Occipital lobe (tissue), 2 donors: ENCODE results near the gene SYNGR3. TPM values are rescaled to one million over a fixed set of nuclear protein-coding genes. Genes with fewer than 3 reads are reported as not detected.
A peak's percentile ranks its signal among the peaks of the same experiment; 100 is the strongest.
"Not testable (repeated sequence)": the region's sequence is repeated elsewhere in the genome, so short reads cannot be mapped to it uniquely, and the experiment has no call there.

Source experiments
- DNase-seq: peaks from one replicate; lab custom pipeline; 2025; lab: John Stamatoyannopoulos, UW
- total RNA-seq: library from RNA; depleted of rRNA; stranded (reverse); fragments of >200 nt; gene quantifications from one replicate; pipeline ENCODE4 v1.2.3, GENCODE V29; 2014

Gene SYNGR3
- total RNA-seq, 1 donor from 2014 or later, result 81.3 TPM

DNA sequence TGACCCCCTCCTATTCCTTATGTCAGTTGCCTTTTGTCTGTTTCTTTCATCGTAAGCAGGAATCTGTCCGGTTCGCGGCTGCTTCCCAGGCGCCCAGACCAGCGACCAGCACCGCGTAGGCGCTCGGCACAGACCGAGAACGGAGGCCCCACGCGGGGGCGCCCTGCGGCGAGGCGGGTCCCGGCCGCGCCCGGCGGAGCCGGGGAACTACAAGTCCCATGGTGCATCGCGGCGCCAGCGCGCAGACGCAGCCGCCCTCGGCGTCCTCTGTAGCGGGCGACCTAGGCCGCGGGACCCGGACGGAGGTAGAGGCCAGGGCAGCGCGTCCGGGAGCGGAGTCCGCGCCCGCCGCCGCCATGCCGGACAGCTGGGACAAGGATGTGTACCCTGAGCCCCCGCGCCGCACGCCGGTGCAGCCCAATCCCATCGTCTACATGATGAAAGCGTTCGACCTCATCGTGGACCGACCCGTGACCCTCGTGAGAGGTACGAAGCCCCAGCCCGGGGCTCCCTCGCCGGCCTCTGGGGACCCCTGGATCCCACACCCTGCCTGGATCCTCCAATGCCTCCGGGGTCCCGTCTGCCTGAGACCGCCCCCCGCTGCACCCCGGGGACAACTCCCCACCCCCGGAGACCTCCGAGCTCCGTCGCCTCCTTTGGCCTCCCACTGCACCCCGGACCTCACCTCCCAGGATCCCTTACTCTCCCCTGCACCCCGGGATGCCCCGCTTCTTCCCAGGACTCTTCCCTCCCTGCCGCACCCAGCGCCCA lies 30.3 kb upstream of the SYNGR3 start, which contains the start of gene NDUFB10:
NDUFB10 (plus strand) TSS at position 270 of the 771 bp plus-strand sequence; CDS start at position 357, 87 bp downstream.
- peak; percentile 87 for DNase-seq

DNA sequence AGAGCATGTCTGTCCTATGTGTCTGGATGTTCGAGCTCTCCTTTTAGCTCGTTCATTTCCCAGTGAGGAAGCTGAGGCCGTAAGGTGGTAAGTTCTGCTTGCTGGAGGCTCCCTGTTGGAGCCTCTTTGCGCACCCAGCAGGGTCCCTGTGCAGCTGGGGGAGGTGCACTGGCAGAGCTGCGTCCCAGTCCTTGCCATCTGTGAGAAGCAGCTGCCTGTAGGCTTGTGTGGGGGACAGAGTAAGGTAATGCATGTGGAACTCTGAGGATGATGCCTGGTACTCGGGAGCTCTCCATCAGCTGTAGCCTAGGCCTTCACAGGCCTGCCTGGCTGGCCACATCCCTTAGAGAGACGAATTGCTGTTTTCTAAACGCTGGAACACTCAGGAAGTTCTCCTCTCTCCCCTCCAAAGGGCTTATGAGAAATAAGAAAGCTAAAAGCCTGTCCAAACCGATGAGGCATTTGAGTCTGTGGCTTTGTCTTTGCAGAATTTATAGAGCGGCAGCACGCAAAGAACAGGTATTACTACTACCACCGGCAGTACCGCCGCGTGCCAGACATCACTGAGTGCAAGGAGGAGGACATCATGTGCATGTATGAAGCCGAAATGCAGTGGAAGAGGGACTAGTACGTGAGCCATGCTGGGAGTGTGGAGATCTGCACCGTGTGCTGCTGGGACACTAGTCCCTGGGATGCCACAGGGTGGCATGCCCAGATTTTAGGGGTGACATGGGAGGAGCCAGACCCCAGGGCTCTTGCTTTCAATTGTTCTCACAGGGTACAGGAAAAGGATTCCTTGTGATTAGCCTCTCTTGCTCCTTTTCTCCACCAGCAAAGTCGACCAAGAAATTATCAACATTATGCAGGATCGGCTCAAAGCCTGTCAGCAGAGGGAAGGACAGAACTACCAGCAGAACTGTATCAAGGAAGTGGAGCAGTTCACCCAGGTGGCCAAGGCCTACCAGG lies 28.8 kb upstream of the SYNGR3 start:
- no peak for DNase-seq

DNA sequence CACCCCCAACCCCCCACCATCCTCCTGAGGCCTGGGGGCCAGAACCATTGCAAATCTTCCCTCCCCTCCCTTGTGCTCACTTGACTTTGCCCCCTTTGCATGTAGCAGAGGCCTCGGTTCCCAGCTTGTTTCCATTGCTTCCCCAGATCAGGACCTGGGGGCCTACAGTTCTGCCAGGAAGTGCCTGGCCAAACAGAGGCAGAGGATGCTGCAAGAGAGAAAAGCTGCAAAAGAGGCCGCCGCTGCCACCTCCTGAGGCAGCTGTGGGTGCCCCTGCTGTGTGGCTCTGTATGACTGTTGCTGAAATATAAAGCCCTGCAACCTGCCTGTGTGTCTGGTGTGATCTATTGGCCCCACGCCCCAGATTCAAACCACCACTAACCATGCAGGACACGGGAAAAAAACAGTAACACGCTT lies 28.1 kb upstream of the SYNGR3 start:
- no peak for DNase-seq

DNA sequence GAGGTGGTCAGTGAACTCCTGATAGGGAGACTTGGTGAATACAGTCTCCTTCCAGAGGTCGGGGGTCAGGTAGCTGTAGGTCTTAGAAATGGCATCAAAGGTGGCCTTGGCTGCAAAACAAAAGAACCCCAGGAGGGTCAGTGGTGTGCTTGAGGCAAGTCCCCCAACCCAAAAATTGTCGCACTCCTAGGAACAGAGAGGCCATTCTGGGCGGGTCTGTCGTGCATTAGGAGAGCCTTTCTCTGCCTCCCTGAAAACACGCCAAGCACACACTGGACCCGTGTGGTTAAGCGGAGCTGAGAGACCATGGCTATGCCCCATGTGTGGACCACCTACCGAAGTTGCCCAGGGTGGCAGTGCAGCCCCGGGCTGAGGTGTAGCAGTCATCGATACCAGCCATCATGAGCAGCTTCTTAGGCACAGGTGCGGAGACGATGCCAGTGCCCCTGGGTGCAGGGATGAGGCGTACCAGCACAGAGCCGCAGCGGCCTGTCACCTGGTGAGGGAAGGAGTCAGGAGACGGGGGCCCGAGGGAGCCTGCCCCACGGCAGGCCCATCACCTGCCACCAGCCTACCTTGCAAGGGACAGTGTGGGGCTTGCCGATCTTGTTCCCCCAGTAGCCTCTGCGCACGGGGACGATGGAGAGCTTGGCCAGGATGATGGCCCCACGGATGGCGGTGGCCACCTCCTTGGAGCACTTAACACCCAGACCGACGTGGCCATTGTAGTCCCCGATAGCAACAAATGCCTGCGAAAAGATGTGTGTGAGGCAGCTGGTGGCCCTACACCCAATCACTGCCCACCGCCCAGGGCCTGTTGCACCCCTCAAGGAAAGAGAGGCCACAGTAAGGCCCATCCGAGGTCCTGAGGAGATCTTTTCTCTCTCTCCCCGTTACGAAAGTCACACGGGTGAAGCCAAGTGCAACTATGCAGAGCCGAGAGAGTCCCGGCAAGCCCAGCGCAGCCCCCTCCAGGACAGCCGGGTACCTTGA lies 27.3 kb upstream of the SYNGR3 start:
- not testable (repeated sequence) for DNase-seq

DNA sequence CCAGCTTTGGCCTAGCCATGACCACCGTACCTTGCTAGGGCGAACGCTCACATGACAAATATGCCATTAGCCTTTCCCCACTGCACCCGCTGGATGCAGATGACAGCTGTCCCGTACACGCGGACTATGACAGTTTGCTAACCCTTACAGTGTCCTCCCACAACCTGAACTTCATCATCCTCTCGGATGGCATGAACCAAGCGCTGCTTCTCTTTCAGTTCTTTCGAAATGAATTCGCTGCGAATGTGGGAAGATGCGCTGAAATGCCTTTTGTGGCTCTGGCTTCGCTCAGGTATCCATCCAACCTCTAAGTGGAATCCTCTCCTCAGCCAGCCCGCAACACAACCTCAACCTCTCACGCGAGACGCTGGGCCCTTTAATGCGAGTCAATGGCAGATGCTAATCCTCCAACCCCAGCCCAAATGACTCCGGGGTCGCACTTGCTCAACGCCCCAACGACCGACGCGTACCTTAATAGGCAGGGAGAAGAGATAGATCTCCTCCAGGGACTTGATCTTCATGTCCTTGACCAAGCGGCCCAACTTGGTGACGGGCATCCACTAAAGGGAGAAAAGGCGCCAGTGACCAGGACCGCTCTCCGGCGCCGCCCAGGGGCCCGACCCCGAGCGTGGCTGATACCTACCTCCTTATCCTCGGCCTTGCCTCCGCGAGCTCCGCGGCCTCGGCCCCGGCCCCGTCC lies 25.8 kb upstream of the SYNGR3 start:
- DNase-seq, result no peak

DNA sequence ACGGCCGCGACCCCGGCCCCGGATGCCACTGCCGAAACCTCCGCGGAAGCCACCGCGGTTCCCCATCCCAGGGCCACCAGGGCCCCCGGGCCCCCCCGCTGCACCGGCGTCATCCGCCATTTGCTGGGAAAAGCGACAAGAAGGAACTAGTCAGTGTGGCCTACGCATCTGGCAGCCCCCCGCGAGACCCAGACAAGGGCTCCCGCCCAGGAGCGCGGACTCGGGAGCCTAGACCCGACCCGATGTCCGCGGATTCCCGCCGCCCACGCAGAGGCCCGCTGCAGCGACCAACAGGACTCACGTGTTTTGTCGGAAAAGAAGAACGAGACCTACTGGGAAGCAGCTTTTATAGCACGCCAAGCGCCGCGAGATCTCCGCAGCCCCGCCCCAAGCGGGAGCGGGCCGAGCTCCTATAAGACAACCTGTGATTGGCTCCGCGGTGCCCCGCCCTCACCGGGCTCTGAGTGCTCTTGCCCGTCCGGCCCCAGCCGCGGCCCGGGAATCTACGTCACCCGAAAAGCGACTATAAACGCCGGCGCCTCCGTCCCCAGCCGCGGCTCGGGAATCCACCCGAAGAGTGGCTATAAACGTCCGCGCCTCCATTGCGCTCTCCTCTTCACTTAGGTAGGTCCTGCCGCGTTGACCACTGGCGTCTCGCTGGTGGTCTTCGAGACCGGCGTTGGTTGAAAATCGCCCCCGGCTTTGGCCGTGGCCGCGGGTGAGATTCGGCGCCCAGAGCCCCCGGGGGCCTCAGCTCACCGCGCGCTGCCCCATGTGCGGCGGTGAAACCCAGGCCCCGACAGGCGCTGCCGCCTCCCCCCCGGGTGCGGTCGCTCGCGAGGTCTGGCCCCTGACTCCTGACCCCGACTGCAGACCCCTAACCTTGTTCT lies 25.0 kb upstream of the SYNGR3 start, which contains the start of gene RPS2:
RPS2 (minus strand) TSS at position 321 of the 890 bp plus-strand sequence; CDS start at position 120, 201 bp downstream.
- peak; percentile 97 for DNase-seq

DNA sequence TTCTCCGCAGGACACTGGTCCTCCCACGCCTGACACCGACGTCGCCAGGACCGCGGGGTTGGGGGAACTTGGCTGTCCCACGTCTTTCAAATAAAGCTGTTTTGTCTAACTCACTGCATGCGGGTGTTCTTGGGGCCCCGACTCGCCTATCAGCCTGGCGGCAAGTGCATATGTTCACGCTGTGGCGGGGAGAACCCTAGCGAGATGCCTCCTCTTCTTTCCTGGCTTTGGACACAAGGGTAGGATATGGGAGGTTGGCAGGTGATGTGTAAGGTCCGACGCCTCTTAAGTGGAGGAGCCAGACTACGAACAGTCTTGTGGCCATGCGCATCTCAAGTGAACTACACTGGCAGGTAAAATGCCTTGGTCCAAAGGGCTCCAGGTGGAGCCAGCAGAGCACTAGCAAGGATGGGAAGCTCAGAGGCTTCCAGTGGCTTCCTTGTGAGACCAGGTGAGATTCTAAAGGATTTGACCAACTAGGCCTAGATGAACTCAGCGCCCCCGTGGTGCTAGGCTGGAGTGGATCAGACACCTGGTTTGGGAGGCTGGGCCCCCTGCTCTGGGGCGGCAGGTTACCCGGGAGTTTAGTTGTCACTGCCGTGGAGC lies 24.3 kb upstream of the SYNGR3 start:
- DNase-seq, result no peak

DNA sequence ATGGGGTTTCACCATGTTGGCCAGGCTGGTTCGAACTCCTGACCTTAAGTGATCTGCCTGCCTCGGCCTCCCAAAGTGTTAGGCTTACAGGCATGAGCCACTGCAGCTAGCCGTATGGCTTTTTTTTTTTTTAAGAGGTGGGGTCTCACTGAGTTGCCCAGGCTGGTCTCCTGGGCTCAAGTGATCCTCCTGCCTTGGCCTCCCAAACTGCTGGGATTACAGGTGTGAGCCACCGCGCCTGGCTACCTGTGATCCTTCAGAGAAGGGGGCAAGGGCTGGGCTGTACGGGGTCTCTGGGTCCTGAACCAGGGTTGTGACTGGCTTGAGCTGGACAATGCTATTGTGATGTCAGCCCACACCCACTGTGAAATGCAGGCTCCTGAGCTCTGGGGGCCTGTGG lies 23.3 kb upstream of the SYNGR3 start, which contains the start of gene RNF151:
RNF151 (plus strand) TSS at position 397 of the 400 bp plus-strand sequence. CDS start 26 bp downstream, outside the sequence.
- DNase-seq, result no peak

DNA sequence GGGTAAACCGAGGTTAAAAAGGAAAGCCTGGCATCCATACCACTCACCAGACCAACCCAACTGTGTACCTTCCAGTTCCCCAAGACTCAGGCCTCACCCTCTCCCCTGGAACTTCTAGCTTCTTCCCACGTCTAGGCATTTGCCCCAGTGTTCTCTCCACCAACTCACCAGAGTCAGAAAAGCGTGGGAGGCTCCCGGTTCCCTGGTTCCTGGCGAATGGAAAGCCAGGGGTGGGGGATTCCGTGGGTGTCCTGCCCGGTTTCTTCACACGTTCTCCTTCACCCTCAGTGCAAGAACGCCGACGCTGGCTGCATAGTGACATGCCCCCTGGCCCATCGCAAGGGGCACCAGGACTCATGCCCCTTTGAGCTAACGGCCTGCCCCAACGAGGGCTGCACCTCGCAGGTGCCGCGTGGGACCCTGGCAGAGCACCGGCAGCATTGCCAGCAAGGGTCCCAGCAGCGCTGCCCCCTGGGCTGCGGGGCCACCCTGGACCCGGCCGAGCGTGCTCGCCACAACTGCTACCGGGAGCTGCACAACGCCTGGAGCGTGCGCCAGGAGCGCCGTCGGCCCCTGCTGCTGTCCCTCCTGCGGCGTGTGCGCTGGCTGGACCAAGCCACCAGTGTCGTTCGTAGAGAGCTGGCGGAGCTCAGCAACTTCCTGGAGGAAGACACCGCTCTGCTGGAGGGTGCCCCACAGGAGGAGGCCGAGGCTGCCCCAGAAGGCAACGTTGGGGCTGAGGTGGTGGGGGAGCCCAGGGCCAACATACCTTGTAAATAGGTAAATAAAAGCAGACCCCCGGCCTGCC lies 21.4 kb upstream of the SYNGR3 start:
- no peak for DNase-seq

DNA sequence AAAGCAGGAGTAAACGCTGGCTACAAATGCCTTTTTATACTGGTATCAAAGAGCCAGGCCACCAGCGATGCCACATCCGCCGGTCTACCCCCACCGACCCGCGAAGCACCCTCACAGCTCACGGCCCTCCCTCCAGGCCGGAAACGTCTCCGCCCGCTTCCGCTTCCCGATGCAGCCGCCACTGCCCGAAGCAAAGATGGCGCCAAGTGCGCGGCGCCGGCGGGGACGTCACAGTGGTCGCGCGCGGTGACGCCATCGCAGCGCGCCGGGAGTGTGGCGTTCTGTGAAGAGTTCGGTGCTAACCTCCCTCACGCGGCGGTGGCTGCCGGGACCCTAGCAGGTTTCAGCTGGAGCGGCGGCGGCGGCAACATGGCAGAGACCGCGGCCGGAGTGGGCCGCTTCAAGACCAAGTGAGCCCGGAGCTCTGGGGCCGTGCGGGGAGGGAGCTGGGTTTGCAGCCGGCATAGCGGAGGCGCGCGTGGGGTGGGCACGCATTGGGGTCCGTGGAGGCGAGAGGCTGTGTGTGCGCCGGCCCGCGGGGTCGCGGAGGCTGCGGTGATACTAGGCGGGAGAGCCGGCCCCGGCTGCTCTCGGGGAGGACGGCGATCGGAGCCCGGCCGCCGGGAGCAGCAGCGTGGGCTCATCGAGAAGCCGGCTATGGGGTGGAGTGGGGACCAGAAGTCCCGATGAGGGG lies 17.8 kb upstream of the SYNGR3 start, which contains the start of gene TBL3:
TBL3 (plus strand) TSS at position 258 of the 694 bp plus-strand sequence; CDS start at position 370, 112 bp downstream.
- DNase-seq, result peak; percentile 88

DNA sequence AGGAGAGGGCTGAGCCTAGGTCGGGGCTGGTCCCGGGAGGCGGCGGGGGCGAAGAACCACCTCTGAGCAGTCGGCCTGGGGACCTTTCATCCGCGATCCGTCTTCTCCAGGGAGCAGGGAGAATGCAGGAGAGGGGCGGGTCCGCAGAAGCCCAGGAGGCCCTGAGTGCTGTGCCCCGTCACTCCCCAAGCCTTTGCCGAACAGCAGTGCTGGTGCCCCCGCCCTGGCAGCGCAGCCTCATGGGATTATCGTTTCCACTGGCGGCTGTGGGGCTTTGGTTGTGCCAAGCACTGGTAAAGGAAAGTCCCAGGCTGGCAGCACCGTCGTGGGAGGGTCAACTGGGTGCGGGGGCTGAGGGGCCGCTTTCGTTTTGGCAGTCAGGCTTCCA lies 17.3 kb upstream of the SYNGR3 start:
- DNase-seq, result no peak

DNA sequence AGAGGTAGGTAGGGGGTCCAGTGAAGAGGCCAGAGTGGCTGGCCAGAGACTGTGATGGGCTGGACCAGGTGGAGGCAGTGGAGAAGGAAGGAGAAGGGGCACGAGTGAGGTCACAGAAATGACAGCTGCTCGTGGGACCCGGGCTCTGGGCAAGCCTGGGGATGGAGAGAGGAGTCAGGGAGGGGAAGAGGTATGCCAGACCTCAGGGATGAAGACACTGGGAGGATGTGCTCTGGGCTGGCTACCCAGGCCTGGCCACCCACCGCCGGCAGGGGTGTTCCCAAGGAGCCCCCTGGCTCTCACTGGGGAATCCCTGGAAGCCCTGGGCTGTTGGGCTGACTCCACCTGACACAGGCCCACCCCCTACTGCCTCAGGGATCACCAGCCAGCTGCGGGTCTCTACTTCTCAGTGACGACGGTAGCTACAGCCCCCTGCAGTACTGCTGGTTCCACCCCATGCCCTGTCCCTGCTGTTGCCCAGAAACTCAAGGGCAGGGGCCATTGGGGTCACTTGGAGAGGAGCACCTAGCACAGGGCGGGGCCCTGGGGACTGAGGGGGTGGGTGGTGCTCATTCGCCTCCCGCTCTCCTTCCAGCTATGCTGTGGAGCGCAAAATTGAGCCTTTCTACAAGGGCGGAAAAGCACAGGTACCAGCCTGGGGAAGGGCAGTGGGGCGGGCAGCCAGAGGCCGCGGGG lies 16.2 kb upstream of the SYNGR3 start:
- no peak for DNase-seq

DNA sequence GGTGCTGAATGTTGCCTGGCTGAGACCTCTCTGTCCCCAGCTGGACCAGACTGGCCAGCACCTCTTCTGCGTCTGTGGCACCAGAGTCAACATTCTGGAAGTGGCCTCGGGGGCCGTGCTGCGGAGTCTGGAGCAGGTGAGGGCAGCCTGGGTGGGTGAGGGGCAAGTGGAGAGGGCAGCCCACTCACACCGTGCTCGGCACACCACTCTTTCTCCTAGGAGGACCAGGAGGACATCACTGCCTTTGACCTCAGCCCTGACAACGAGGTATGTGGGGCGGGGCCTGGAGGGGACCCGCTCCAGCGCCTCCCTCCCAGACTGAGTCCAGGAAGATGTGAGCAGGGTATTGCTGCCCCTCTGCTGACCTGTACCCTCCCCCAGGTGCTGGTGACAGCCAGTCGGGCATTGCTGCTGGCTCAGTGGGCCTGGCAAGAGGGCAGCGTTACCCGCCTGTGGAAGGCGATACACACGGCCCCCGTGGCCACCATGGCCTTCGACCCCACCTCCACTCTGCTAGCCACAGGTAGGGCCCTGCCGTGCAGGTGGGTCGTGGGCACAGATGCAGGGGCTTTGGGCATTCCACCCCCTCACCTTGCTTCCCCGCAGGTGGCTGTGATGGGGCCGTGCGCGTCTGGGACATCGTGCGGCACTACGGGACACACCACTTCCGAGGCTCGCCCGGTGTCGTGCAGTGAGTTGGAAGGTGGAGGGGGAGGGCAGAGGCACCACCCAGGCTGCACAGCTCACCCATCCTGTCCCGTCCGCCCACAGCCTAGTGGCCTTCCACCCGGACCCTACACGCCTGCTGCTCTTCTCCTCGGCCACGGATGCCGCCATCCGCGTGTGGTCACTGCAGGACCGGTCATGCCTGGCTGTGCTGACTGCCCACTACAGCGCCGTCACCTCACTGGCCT lies 15.4 kb upstream of the SYNGR3 start:
- no peak for DNase-seq

DNA sequence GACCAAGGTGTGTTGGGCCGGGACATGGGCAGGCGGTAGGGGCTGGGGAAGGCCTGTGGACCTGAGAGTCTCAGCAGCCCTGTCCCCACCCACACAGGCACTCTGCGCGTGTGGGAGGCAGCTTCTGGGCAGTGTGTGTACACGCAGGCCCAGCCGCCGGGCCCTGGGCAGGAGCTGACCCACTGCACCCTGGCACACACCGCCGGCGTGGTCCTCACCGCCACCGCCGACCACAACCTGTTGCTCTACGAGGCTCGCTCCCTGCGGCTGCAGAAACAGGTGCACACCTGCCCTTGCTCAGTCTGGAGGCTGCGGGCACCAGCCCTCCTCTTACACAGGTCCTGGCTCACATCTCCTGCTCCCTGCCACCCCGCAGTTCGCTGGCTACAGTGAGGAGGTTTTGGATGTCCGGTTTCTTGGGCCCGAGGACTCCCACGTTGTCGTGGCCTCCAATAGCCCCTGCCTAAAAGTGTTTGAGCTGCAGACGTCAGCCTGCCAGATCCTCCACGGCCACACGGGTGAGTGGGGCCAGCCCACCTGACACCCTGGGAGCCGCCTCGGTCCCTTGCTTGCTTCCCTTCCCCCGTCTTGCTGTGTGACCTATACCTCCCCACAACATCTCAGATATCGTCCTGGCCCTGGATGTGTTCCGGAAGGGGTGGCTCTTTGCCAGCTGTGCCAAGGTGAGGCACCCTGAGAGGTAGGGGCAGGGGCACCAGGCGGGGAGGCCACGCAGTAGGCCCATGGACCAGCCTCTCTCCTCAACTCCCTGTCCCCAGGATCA lies 14.1 kb upstream of the SYNGR3 start:
- no peak for DNase-seq

DNA sequence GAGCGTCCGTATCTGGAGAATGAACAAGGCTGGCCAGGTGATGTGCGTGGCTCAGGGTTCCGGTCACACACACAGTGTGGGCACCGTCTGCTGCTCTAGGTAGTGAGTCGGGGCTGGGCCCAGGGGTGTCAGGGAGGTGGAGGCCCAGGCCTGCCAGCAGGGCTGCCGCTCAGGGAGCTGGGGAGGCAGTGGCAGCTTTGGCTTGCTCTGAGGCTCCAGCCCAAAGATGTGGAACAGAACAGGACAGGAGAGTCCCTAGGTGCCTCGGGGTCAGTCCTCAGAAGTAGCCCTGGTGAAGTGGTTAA lies 13.6 kb upstream of the SYNGR3 start:
- no peak for DNase-seq
